HG02943 (cell line): ENCODE results near the gene MON1A.

Source experiments
- ATAC-seq: cut with Tn5 transposase; IDR thresholded peaks from one replicate; pipeline ENCODE4 v1.9.1; 2021; ENCODE audit warnings: mild to moderate bottlenecking, low read depth, moderate library complexity; ENCODE audit not compliant: unreplicated experiment

The MON1A gene

DNA sequence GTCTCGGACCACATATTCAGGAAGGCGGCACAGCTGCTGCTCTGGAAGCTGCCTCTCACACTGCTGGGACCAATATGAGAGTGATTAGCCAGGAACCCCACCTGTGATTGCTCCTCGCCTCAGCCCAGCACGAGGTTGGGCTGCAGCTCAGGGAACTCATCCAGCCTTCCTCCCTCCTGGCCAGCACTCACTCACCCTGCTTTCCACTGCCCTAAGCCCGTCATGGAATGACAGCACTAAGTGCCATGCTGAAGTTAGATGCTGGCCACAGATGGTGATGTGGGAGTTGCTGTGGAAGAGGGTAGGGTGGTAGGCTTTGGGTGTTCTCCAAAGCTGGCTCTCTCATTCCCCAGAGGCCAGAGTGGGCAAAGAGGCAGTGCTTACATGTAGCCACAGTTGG lies 33.3 kb downstream of the MON1A start:
- no peak for ATAC-seq

DNA sequence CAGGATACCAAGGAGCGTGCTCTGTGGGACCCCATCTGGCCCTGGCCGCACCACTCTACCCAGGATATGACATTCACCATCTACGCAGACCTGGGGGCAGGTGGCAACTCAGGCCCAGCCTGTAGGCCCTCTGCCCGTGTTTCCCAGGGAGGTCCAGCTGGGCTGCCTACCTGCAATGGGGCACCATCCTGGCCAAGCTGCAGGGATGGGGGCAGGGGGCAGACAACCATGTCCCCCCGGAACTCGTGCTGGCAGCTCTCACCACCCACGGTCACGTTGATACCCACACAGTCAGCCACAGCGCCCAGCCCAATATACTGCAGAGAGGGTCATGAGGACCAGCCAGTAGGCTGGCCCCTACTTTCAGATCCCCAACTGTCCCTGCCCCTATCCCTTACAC lies 33.8 kb downstream of the MON1A start:
- no peak for ATAC-seq

DNA sequence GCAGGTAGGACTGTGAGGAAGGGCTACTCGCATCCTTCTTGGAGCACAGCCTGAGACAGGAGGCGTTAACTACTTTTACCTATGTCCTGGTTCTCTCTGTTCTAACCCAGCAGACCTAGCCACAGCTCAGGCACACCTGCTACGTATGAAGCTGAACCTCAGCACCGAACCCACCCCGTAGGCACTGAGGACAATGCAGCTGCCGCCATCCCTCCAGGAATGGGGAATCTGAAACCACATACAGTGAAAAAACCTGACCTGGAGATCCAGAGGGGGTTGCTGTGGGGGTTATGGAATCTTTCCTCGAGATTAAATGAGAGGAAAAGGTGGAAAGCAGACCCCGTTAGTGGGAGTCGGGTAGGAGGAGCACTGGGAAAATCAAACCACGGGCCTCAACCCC lies 40.3 kb downstream of the MON1A start:
- ATAC-seq = no peak

DNA sequence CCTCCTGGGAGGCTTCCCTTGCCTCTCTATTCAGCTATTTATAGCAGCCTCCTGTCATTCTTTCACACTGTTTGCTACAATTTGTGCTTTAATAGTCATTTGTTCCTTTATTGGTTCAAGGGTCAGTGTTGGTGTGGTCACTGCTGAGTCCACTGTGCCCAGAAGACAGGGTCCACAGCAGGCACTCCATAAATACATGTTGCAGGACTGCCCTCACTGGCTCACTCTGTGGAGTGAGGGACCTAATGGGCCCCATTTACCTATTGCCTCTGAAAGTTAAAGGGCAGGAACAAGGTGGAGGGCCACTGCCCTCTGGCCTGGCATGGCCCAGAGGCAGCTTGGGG lies 42.7 kb downstream of the MON1A start:
- no peak for ATAC-seq

DNA sequence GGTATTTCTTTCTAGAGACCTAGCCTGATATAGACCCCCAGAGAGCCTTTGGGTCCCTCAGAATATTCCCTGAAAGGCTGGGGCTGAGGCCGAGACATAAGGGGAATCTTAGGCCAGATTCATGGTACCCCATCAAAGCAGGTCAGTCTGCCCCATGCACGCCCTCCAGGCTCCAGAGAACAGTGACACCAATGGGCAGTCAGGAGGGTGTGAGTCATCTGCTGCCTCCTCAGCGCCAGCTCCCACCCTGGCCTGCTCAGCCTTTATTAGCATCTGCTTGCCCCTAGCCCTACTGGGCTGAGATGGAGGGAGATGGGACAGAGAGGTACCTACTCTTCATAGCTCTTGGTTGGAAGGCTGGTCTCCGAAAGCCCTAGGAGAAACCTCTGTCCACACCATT lies 45.6 kb downstream of the MON1A start:
- ATAC-seq = no peak

DNA sequence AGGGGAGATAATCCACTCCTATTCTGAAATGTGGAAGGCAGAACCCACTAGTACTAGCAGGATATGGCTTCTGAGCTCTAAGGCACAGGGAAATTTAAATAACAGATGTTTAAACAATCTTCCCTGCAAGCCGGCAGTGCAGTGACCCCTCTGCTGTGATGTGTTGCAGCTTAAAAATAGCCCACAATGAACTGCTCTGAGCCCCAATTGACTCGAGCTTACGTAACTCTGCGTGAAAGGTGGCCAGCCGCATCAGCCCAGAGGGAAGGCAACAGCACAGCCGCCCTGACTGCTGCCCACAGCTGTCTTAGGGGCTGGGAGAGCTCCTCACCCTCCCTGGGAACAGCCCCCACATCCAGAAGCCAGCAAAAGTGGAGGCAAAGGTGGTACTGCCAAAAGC lies 47.4 kb downstream of the MON1A start:
- no peak for ATAC-seq

DNA sequence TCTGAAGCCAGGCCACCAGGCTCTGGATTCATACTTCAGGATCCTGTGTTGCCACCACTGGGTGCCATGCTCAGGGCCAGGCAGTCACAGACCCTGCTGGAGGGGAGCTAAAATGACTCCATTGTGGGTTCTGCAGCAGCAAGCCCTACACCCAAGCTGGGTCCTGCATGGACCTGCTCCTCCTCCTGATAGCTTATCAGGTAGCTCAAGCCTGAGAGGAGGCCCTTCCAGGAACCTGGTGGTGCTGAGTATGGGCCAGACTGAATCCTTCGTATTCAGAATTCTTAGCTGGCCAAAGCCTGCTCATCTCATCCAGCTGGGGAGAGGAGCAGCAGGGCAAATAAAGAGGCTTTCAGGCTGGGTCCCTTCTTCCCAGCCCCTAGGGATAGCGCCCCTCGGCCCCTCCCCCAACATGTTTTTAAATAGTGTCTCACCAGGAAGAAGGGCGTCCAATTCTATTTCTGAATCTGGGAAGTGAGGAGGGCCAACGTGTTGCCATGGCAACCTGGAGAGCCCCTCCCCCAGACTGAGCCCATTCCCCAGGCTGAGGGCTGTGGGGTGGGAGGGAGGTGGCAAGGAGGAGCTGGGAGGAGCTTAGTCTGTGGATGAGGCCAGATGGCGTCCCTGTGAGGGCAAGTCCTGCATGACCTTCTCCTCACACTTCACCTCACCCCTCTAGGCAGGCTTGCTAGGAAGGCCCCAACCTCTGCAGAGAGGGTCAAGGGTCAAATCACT lies 48.9 kb downstream of the MON1A start:
- ATAC-seq = no peak

DNA sequence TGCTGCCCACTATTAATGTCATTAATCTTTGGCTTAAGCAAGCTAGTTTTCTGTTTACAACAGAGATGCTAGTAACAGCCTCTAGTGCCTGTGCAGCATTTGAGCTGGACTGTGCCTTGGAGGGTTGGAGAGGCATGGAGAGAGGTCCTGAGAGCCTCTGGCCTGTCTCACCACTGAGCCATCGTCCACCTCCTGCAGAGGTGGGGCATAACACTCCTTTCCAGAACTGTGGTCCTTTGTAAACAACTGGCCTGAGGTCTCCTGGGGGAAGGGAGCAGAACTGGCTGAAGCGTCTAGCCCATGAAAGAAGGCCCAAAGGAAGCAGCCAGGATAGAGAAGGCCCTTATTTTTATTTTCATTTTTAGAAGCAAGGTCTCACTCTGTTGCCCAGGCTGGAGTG lies 49.9 kb downstream of the MON1A start:
- ATAC-seq = no peak

DNA sequence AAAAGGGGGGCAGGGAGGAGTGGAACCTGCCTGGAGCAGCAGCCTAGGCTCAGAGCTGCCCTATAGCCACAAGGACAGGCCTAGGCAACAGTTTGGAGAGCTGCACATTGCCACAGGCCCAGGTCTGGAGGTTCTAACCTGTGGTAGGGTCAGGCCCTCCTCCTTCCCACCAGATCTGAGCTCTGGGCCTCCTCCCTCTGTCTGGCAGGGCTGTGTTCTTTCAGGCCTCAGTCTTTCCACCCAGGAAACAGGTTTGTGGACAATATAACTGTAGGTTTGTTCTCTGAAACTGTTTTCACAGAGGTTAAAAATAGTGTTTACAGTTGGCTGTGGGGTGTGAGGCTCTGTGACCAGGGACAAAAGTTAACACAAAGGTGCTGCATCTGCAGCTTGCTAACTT lies 50.9 kb downstream of the MON1A start:
- no peak for ATAC-seq

DNA sequence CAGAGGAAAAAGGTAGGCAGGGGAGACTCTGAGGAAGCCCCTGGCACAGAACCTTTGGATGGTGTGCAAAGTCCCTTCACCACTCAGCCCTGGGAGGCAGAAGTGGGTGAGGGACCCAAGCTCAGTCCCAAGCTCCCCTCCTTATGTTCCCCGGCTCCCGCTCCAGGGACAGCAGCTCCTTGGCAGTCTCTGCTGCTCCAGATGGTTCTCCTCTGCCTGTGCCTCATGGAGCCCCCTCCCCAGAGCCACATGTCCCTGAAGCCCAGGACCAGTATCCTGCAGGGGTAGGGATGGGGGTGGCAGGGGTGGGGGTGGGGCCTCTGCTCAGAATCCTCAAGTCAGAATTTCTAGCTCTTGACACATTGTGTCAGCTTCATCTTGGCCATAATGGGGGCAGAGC lies 51.9 kb downstream of the MON1A start:
- ATAC-seq = no peak

DNA sequence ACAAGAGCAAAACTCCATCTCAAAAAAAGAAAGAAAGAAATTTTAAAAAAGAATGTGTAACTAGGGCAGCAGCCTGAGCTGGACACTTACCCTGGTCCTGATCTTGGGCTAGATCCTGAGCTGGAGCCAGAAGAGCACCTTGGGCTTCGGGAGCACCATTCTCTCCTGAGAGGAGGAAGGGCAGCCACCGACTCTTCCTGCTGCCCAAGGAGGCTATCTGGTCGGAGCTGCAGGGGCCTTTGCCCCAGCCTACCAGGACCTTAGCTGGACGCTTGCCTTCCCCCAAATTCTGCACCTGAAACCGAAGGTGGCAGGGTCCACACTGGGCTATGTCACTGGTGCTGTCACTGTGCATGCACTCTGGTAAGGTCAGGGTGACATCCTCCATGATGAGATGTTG lies 53.0 kb downstream of the MON1A start:
- no peak for ATAC-seq

DNA sequence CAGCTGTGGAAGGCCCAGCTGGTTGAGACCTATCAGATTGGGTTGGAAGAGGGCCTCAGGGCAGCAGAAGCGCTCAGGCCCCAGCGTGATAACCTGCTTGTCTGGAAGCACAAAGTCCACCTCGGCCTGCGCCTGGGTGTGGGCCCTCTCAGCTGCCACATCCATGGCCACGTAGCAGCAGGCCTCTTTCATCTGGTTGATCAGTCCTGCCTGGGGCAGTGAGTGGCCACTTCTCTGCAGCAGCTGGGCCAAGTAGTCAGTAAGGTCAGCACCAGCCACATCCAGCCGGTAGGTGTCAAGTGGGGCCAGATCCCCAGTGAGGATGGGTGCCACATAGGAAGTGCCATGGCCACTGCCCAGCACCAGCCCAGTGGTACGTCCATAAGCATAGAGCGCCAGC lies 56.0 kb downstream of the MON1A start:
- no peak for ATAC-seq

DNA sequence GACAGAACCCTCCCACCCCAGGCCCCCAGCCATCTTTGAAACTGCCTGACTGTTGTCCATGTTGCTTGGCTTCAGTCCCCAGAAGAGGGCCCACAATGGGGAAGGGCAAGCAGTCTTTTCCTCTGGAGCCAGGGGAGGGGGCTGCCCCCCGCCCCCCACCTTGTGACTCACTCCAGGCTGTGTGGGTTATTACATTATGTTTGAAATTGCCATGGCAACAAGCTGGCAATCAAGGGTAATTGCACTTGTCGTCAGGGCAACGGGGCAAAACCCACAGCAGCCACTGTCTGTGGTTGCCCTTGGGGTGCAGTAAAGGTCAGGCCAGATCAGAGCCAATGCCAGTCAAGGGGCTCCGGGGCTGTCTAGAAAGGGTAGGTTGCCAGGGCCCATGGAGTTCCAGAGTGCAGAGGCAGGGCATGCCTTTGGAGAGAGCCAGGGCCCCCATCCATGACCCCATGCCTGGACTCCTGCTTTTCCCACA lies 56.8 kb downstream of the MON1A start:
- no peak for ATAC-seq

DNA sequence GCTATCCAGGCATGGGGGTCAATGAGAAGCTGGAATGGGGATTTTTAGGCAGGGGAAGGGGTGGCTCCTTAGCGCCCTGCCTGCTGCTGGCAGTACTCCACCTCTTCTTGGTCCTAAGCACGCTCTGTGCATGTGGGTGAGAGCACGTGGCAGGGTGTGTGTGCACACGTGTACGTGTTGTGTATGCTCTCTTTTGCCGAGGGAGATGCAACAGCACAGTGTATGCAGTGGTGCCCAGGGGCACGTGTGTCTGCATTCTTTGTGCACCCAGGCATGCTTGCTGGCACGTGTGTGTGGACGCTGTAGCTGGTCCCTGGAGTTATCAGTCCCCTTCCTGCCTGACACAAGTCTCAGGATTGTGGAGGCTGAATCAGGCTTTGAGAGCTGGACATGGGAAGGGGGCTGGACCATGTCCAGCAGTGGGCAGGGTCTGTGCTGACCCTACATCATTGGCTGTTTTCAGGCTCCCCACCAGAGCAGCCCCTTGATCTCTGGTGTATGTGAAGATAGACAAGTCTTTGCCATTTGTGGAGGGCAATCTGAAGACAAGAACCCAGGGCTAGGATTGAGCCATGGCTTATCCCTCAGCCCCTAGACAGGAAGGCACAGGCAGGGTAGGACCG lies 58.0 kb downstream of the MON1A start:
- ATAC-seq = no peak

DNA sequence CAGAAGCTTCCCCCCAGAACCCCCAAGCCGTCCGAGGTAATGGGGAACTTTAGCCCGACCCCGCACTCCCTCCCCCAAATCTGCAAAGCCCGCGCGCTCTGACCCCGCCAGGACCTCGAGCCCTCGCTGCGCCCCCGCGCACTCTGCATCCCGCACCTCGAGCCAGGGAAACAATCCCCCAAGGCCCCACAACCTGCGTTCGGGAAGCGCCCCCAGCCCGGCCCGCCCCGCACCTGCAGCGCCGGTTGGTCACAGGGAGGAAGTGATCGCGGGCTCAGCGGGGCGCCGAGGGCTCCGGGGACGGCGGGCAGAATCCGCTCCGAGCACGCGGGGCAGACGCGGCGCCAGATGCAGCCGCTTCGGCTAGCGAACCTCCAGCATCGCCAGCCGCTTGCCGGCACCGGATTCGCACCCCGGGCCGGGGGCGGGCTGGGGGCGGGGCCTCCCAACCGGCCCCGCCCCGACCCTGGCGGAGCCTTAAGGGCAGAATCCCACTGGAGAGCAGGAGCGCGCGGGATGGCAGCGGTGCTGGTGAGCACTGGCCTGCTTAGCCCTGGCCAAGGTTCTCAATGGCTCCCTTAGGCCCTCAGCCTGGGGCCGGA lies 60.0 kb downstream of the MON1A start, which contains the start of gene CAMKV:
Gene CAMKV (minus strand): TSS at position 382 of the 602 bp plus-strand sequence. CDS start 7,518 bp downstream, outside the sequence.
- no peak for ATAC-seq

DNA sequence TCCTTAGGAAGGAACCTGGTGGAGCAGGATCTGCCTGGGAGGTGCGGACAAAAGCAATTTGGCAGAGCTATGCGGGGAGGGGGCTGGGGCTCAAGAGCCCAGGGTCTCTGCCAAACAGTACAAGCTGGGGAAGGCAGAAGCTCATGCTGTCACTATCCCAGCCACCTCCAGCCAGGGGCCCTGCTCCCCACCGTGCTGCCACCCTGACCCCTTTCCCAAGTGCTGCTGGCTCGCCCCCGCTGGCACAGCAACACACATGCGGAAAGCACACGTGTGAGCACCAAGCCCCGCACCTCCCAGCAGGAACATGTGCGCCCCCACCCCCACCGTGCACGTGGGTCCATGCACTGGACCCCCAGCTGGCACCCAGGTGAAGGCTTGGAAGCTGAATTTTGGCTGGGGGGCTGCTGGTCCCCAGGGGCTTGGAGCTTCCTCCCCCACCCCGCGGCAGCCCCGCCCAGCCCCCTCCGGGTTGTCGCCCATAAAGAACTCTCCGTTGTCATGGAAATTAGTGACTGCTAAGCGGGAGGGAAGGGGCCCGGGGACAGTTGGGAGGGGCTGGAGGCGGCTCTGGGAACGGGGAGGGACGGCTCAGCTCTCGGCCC lies 60.6 kb downstream of the MON1A start:
- ATAC-seq = no peak

DNA sequence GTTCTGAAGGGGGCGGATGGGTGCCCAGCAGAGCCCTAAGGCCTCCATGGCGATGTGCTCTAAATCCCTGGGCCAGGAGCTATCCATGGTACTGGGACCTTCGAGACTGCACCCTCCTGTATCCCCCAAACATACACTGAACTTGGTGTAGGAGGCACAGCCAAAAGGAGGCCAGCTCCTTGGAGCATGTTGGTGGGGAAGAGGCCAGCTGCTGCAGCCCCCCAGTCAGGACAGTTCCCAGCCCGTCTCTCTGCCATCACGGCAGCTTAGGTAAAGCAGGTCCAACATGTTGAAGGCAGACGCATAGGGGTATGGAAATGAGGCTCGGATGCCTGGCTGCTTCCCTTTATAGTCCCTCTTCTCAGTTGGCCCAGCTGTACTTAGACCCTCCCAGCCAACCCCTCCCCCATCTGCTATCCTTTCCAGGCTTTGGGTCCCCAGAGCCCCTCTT lies 61.7 kb downstream of the MON1A start:
- ATAC-seq = no peak

DNA sequence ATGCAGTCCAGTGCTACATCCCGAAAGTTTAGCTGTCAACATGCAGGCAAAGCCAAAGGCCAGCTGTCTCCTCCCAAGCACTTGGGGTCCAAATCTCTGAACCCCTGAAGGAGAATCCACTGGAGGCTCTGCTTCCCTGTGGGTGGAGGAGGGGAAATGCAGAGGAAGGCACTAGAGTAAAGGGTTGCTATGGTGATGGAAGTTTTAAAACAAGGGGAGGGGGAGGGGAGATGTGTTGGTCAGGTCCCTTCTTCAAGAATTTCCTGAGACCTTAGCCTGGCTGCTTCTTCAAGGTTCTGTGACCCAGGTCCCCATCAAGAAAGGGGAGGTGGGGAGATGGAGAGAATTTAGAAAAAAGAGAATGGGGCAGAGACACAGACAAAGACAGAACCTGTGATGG lies 62.2 kb downstream of the MON1A start:
- ATAC-seq = no peak

DNA sequence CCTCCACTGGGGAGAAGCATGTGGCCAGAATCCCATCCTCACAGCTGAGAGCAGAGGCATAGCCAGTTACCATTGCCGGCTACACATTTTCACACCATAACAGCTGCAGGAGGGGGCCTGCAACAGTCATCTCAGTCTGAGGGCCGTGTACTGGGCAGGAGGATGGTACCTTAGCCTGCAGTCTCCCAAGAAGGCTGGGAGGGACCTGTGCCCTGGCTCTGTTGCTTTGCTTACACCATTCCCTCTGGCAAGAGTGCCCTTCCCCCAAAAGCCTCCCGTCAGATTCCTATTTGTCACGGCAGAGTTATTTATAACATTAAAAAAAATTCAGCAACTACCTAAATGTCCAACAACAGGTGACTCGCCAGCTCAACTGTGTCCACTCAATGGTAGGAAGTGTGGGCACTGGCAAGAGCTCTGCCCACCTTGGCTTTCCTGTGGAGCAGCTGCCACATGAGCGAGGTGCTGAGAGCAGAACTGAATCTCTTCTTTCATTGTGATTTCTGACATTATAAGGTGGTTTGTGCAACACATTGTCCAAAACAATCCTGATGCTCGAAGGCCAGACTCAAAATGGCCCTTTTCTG lies 64.3 kb downstream of the MON1A start:
- no peak for ATAC-seq

DNA sequence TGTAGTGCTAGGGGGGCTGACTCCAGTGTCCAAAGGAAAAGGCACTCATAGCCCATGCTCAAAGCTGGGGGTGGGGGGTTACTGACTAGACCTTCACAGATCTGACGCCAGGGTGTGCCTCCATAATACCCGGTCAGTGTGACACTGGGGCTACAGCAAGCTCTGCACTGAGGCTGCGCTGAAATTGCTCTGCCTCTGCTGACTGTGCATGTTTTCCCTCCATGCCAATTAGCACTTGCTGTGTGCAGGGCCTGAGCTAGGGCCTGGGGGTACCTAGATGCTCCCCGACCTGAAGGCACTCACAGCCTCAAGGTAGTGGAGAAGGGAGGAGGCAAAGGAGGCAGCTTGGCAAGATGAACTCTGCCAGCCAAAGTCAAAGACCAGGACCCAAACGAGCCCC lies 65.1 kb downstream of the MON1A start:
- no peak for ATAC-seq
